SIG-M5 (cell line): ENCODE results near the gene ATP6V1E1.
"Not testable (repeated sequence)": the region's sequence is repeated elsewhere in the genome, so short reads cannot be mapped to it uniquely, and the experiment has no call there.

Experiments used
- DNase-seq: peaks from one replicate; lab custom pipeline; 2025; lab: John Stamatoyannopoulos, UW

The ATP6V1E1 gene

DNA sequence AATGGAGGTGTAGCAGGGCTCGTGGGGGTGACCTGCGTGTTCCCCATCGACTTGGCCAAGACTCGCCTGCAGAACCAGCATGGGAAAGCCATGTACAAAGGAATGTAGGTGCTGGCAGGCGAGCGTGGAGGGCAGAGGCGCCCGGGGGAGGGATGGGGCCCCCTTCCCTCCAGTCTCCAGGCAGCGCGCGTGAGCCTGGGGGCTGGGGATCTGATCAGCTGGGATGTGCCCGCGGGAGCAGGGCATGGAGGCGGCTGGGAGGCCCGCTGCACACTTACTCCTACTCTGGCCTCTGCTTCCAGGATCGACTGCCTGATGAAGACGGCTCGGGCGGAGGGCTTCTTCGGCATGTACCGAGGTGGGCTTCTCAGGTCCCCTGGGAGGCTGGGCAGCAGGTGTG, 47.5 kb downstream of the ATP6V1E1 start:
- no peak for DNase-seq

DNA sequence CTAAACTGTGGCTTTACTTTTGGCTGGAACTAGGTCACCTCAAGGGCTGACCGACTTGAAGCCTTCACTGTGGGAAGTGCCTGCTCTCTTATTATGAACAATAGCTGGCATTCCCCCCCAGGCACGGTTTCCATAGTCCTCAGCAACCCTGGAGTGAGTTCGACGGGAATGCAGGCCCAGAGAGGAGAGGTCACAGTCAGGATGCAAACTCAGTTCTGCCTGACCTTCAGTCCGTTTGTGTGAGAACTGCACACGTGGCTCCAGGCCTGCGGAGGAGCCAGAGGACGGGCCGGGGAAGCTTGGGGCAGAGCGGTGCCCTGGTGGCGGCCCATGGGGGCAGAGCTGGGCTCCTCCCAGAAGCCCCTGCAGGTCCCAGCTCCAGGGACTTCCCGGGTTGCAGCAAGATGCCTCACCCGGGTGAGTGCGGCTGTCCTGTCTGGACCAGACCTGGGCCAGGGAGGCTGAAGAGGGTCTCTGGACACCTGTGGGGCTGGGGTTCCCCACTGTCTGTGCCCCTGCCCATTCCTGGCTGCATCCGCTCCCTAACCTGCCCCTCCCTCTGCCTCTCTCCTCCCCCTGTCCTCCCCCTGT, 48.0 kb downstream of the ATP6V1E1 start:
- no peak for DNase-seq

DNA sequence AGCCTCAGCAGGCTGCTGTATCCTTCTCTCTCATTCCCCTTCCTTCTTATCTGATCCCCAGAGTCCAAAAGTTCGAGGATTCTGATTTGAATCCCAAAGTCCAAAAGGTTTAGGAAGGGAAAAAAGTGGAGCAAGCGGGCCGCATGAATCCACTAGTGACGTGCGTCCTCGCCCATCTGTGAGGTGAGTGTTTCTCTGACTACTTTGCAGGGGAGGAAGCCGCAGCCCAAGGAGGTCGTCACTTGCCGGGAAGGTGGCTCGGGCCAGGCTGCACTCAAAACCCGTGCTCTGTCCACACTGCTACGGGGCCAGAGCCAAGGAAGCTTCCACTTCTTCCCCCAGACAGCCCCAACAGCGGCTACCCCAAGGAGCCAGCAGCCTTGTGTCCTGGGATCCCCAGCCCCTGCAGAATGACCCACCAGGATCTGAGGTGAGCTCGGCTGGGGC, 49.0 kb downstream of the ATP6V1E1 start:
- DNase-seq: no peak

DNA sequence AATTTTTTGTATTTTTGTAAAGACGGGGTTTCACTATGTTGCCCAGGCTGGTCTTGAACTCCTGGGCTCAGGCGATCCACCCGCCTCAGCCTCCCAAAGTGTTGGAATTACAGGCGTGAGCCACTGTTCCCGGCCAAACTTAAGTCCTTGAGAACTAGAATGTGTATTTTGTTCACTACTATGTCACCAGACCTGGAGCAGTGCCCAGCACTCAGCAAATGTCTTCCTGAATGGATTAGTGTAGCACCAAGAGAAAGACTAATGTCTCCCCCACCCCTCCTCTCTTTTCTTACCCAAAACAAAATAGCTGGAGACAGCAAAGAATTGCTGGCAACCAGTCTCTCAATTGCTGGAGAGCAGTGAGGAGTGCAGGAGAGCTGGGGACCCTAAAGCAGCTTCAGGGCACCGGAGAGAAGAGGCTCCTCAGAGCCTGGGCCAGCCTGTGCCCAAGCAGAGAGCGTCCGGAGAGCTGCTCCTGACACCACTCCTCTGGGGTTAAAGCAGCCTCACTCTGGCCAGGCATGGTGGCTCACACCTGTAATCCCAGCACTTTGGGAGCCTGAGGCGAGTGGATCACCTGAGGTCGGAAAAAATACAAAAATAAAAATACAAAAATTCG, 50.3 kb downstream of the ATP6V1E1 start:
- DNase-seq: no peak

DNA sequence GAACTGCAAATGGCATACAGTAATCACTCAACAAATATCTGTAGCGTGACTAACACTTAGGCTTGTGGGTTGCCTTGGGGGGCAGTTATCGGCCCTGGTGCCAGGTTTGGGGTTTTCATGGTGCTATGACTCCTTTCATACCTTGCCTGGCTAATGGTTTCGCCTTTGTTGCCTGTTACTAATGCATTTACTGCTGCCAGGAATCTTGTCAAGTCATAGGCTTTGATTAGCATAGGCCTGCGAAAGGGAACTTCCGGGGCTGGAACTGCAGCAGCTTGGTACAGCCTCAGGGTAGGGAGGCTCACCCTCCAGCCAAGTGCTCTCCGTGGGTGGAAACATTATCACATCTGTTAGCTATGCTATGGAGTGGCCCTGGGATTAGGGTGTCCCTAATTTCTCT, 52.1 kb downstream of the ATP6V1E1 start:
- DNase-seq: no peak

DNA sequence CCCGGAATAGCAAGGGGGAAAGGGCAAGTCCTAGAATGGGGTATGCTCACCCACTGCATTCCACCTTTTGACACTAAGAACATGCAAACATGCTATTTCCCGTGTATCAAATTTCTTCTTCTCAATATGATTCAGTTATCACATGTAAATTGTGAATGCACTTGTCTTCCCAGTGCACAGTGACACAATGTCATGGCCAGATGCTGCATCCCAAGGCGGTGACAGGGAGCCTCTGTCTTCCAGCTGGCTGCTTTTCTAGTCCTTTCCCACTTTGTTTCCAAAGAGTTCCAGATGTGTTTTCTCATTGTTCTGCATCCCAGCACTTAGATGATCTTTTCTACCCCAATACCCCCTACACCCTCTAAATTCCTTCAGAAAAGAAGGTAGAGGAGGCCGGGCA, 52.9 kb downstream of the ATP6V1E1 start:
- DNase-seq: no peak

DNA sequence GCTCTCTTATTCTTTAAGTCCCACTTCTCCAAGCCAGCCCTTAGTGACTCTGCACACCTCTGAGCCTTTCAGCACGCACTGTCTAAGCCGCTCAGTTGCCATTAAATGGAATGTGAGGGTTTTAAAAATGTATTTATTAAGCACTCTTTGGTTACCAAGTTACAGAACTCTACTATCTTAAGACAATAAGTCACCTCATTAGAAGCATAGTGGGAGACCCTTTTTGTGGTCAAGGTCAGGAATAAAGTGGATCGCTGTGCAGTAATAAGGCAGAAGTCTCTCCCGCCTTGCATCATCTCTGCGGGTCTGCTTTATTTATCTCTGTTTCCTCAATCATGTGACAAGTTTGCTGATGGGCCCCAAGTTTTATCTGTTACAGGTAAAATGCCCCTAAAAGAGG, 53.4 kb downstream of the ATP6V1E1 start:
- no peak for DNase-seq

DNA sequence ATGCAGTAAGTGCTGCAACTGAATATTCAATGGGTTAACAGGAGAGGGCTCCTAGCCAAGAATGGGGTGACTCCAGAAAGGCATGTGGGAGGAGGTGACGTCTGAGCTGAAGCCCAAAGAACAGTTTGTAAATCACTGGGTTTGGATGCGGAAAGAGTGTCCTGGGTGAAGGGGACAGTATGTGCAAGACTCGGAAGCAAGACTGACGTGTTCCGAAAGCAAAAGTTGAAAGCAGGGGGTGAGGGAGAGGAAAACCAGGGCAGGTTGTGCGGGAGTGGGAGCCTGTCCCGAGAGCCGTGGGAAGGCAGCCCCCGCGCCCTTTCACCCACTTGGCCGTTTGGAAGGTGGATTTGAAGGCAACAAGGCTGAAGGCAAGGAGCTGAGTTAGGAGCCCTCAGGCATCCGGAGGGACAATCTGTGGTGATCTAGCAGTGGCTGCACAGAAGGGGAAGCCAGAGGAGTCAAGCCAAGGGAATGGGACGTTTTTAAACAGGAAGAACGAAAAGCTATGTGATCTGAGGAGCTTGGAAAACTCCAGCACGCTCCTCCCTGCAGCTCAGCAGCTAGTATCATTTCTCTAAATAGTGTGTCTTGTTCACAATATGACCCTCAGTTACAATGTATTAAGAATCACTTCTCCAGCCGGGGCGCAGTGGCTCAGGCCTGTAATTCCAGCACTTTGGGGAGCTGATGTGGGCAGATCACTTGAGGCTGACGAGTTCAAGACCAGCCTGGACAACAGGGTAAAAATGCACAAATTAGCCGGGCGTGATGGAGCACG, 57.5 kb downstream of the ATP6V1E1 start:
- no peak for DNase-seq

DNA sequence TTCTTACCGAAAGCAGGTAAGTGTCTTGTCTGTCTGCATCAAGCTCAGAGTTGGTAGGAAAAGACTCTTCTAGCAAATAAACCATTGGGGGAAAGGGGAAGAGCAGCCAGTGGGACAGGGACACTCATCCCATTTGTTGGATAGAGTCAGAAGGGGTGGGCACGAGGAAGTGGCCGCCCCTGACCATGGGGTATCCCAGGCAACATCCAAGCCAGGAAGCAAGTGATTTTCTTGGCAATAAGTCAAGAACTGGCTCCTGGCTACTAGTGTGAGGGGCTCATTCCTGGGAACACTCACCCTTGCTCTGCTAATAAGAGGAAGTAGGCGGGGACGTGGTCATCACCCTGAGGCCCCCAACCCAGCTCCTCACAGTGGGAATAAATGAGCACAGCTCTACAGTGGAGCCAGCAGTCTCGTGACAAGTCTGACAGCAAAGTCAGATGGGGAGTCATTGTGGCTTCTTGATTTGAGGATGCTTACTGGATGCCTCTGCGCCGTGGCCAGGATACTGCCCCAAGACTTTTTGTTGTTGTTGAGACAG, 58.5 kb downstream of the ATP6V1E1 start:
- no peak for DNase-seq

DNA sequence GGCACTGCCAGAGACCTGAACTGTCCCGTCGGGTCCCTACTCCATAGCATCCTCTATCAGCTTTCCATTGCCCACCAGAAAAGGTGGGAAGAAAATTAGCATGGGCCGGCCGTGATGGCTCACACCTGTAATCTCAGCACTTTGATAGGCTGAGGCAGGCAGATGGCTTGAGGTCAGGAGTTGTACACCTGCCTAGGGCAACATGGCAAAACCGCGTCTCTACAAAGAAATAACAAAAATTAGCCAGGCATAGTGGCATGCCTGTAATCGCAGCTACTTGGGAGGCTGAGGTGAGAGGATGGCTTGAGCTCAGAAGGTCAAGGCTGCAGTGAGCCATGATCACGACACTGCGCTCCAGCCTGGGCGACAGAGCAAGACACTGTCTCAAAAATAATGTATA, 61.8 kb downstream of the ATP6V1E1 start:
- no peak for DNase-seq

DNA sequence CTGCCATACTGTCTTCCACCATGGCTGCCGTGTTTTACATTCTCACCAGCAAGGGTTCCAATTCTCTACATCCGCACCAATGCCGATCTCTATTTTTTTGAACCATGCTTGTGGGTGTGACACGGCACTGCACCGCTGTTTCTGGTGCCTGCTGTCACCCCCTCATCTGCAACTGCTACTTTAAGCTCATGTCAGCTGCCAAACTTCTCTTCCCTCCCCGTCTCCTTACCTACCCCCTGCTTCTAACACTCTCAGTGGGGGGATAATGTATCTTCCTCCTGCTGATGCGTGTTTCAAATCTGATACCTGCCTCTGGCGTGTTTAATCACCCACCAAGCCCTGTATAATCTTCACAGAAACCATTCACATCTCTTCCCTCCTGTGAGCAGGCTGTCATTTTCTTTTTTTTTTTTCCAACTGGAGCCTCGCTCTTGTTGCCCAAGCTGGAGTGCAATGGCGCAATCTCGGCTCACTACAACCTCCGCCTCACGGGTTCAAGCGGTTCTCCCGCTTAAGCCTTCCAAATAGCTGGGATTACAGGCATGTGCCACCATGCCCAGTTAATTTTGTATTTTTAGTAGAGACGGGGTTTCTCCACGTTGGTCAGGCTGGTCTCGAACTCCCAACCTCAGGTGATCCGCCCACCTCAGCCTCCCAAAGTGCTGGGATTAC, 62.4 kb downstream of the ATP6V1E1 start:
- DNase-seq: not testable (repeated sequence)

DNA sequence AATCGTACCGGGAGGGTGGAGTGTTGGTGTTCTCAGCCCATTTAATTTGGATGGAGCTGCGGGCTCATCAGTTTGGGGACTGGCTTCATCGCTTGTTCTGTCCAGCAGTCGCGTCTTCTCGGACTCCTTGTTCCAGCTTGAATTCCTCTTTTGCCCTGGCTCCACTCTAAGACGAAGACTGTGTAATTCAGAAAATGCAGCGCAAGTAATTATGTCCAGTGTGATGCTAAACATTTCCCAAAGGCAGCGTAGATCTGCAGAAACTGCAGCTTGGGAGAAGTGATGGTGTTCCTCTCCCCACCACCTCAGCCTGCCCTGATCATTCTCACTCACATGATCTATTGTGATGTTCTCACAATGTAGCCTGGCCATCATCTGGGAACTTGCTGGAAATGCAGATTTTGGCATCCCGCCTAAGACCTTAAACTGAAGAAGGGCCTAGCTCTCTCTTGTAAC, 64.6 kb downstream of the ATP6V1E1 start:
- no peak for DNase-seq

DNA sequence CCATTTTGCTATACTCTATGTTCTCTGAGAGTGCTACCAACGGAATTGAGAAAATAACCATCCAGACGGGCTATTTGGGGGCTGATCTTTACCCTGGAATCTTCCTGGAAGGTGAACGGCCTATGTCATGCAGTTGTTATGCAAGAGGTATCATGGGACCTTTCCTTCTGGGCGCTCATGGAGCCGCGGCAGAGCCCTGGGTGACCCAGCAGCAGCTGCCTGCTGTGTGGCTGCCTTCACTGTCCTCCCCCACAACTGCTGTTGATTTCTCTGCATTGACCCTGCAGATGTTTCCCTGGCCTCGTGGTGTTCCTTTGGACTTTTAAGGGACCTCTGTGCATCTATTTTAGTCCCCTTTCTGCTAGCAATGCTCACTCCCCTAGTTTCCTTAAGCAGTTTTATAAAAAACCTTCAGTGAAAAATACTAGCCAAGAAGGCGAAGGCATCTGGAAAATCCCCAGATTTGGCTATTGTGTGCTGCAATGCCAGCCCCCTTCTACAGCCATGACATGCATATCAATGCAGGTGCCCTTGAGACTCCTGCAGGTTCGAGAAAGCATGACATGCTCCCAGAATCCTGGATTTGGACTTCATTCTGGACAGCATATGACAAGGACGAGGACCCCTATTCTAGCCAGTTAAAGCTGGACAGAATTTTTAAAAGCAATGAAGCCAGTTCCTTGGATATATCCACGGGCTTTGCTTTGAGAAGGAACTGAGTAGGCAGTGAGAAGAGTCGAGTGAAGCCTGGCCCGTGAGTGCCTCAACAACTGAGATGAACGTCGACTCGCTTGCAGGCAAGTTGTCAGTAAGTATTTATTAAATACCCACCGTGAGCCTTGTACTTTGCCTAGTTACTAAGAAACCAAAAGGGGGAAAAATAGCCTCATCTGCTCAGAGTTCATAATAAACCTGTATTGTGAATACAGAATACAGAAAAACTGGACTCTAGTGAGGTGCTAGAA, 65.4 kb downstream of the ATP6V1E1 start, which contains the start of gene SLC25A18:
TSS of gene SLC25A18 (plus strand) at position 593 of the 965 bp plus-strand sequence. CDS start 16,447 bp downstream, outside the sequence.
- no peak for DNase-seq

DNA sequence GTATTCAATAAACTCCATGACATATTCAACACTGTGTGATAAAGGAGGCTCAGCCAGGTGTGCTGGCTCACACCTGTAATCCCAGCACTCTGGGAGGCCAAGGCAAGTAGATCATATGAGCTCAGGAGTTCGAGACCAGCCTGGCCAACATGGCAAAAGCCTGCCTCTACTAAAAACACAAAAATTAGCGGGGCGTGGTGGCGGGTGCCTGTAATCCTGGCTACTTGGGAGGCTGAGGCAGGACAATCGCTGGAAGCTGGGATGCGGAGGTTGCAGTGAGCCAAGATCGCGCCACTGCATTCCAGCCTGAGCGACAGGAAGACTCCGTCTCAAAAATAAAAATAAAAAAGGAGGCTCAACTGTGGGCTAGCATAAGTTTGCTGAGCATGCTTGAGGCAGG, 69.4 kb downstream of the ATP6V1E1 start:
- no peak for DNase-seq

DNA sequence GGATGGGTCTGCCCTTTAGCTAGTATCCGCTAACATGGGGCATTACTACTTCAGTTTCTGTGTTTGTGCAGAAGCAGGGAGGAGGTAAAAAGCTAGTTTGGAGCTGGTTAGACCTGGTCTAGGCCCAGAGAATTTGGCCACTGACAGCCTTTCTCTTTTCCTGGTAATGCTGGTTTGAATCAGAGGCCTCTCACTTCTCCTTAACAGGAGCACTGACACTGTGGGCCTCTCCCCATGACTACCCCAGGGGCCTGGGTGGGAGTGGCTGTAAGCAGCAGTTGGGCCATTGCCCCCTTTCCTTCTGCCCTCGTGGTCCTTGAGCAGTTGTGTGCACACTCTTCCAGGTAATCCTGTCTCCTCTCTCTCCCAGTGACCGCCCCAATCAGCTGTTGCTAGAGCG, 73.7 kb downstream of the ATP6V1E1 start:
- no peak for DNase-seq

DNA sequence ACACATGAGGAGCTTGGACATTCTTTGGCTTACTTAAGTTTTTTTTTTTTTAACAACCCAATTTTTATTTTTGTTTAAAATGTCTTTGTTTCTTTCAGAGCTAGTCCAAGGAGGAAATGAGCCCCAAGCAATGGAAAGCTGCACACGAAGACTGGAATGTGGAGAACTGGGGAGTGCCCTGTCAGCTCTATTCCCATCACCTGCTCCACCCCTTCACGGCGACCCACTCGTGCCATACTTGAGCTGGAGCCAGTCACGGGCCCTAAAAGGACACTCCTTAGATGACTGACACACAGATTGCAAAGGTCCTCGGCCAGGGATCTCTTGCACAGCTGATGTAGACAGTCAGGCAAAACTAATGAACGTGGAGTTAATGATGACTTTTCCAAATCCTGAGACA, 75.8 kb downstream of the ATP6V1E1 start:
- DNase-seq: no peak

DNA sequence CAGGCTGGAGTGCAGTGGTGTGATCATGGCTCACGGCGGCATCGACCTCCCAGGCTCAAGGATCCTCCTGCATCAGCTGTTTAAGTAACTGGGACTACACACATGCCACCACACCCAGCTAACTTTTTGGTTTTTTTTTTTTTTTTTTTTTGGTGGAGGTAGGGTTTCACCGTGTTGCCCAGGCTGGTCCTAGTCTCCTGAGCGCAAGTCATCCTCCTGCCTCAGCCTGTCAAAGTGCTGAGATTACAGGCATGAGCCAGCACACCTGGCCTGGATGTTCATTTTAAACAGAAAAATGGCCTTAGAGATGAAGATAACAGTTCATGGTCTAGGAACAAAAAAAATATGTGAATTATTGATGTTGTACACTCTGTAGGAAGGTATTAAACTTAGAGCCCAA, 78.9 kb downstream of the ATP6V1E1 start:
- DNase-seq: no peak

DNA sequence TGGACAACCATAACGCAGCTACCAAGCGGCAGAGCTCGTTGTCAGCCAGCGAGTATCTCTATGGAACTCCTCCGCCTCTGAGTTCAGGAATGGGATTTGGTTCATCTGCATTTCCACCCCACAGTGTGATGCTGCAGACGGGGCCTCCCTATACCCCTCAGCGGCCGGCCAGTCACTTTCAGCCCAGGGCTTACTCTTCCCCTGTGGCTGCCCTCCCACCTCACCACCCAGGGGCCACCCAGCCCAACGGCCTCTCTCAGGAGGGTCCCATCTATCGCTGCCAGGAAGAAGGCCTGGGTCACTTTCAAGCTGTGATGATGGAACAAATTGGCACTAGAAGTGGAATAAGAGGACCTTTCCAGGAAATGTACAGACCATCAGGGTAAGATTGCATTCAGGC, 79.4 kb downstream of the ATP6V1E1 start:
- no peak for DNase-seq

DNA sequence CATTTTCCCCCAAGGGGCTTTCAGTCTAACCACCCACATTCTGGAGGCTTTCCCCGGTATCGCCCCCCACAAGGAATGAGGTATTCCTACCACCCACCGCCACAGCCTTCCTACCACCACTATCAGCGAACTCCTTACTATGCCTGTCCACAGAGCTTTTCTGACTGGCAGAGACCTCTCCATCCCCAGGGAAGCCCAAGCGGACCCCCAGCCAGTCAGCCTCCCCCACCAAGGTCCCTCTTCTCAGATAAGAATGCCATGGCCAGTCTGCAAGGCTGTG, 79.9 kb downstream of the ATP6V1E1 start:
- no peak for DNase-seq

DNA sequence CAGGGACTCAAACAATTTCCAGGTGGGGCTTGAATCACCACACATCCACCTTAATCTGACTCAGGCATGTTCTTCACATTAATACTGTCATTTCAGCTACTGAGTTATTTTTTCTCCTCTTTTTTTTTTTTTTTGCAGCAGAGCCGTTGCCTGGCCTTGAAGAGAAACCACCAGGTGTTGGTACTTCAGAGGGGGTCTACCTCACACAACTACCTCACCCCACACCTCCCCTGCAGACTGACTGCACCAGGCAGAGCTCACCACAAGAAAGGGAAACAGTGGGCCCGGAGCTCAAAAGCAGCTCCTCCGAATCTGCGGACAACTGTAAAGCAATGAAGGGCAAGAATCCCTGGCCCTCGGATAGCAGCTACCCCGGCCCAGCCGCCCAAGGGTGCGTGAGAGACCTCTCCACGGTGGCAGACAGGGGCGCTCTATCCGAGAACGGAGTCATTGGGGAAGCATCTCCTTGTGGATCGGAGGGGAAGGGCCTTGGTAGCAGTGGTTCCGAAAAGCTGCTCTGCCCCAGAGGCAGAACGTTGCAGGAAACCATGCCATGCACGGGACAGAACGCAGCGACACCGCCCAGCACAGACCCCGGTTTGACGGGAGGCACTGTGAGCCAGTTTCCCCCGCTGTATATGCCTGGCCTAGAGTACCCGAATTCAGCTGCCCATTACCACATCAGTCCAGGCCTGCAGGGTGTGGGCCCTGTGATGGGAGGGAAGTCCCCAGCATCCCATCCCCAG, 80.4 kb downstream of the ATP6V1E1 start:
- DNase-seq: no peak

DNA sequence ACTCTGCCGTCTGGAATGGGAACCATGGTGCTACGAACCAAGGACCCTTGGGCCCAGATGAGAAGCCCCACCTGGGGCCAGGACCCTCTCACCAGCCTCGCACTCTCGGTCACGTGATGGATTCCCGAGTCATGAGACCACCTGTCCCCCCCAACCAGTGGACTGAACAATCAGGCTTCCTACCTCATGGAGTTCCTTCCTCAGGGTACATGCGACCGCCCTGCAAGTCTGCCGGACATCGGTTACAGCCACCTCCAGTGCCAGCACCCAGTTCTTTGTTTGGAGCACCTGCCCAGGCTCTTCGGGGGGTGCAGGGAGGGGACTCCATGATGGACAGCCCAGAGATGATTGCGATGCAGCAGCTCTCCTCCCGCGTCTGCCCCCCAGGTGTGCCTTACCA, 86.1 kb downstream of the ATP6V1E1 start:
- DNase-seq: no peak
